Measurements from ENCODE around the gene CSAD. TPM values are rescaled to one million over a fixed set of nuclear protein-coding genes. Genes with fewer than 3 reads are reported as not detected.

Gene CSAD, protein sequence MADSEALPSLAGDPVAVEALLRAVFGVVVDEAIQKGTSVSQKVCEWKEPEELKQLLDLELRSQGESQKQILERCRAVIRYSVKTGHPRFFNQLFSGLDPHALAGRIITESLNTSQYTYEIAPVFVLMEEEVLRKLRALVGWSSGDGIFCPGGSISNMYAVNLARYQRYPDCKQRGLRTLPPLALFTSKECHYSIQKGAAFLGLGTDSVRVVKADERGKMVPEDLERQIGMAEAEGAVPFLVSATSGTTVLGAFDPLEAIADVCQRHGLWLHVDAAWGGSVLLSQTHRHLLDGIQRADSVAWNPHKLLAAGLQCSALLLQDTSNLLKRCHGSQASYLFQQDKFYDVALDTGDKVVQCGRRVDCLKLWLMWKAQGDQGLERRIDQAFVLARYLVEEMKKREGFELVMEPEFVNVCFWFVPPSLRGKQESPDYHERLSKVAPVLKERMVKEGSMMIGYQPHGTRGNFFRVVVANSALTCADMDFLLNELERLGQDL
- total RNA-seq (2022), result 12.2 and 24.0 TPM in 2 replicates
- Bru-seq, nascent RNA, result percentile 46 among the genes with signal in this experiment
- BruChase-seq, experiment 1, labeled RNA remaining after a 6-hour chase, result percentile 72 among the genes with signal in this experiment
- percentile 63 among the genes with signal in this experiment for BruChase-seq, experiment 2, labeled RNA remaining after a 2-hour chase
- long read RNA-seq, partial matches to known transcripts, result 0 of 1 reads
- long read RNA-seq, other reads (novel, unspliced or antisense), result 1 of 1 reads

DNA sequence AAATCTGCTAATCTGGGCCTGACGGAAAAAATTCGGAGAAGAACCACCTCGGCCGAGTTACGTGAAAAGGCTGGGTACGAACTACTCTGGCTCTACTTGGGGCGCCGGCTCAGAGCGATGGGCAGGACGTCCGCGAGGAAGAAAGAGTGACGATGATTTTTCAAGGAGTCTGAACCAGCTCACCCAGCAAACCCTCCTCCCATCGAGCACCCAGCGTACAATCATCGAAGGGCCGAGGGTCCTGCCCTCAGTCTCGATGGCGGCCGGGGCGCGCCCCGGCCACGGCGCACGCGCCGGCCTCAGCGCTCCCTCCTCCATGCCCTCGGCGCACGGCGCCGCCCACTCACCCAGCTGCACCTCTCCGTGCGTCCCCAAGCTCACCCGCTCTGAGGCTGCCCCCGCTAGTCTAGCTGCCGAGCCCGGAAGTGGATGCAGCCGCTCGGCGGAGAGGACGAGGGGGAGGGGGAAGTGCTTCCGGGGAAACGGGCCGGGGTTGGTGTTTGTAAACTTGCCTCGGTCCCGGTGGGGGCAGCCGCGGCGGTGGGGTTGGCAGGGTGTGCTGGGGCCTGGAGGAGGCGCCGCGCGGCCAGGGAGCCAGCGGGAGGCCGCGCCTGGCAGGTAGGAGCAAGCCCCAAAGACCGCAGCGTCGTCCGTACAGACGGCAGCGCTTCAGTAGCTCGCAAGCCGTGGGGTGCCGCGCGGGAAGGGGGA, at the start of gene CSAD, which contains the start of gene ZNF740:
TSS of gene CSAD (minus strand) at position 706 of the 711 bp plus-strand sequence. CDS start 7,455 bp downstream, outside the sequence.
TSS of gene ZNF740 (plus strand) at position 503 of the 711 bp plus-strand sequence. CDS start 1,262 bp downstream, outside the sequence.
- BruUV-seq (replicated peaks), result TSS peak; percentile 64

DNA sequence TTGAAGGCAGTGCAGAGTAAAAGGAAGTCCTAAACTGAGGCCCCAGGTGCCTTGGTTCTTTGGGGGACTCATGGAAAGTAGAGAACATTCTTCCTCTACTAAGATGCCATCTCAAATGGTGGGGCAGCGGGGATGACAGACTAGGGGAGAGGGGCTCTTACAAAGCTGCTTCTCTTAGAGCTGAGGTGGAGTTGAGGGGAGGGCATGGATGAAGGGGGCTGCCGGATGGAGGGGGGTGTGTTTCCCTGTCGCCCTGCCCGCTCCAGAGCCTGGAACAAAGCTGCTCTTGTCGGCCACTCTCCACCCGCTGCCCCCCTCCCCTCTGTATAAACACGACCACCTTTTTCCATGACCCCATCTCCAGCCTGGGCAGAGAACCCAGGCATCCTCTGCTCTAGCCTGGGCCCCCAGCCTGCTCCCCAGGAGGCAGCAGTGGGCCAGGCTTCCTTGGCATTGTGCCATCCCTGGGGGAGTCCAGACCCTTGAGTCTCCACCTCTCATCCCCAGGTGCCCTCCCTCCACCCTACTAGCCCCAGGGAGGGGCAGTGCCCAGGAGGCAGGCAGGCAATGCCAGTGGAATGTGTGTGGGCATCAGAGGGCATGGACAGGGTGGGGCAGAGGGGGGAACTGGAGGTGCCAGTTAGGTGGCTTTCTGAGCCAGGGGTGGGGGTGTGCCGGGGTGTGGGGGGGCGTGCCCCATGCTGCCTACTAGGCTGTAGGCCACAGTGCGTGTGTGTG, 49.6 kb upstream of the CSAD start:
- BruUV-seq (replicated peaks), result no TSS peak
- intact Hi-C loops (cut with micrococcal nuclease; ENCODE audit: unreplicated experiment), result no loop called here
- Mint-ChIP-seq H3K27ac (ENCODE audit: unreplicated experiment) (peak overlapping the region; percentile 78), H3K9me3 (ENCODE audit: low read depth, unreplicated experiment) (no peaks in the 10 kb centered on the region), H3K4me1 (ENCODE audit: low read depth, unreplicated experiment) (peaks cover 54% of the 10 kb centered on the region), H3K27me3 (ENCODE audit: unreplicated experiment) (no peaks in the 10 kb centered on the region), H3K4me3 (ENCODE audit: low read depth, unreplicated experiment) (peak overlapping the region; percentile 74), H3K36me3 (ENCODE audit: insufficient read depth, unreplicated experiment) (peaks cover 46% of the 10 kb centered on the region)
- TF ChIP-seq, protein P1, sequence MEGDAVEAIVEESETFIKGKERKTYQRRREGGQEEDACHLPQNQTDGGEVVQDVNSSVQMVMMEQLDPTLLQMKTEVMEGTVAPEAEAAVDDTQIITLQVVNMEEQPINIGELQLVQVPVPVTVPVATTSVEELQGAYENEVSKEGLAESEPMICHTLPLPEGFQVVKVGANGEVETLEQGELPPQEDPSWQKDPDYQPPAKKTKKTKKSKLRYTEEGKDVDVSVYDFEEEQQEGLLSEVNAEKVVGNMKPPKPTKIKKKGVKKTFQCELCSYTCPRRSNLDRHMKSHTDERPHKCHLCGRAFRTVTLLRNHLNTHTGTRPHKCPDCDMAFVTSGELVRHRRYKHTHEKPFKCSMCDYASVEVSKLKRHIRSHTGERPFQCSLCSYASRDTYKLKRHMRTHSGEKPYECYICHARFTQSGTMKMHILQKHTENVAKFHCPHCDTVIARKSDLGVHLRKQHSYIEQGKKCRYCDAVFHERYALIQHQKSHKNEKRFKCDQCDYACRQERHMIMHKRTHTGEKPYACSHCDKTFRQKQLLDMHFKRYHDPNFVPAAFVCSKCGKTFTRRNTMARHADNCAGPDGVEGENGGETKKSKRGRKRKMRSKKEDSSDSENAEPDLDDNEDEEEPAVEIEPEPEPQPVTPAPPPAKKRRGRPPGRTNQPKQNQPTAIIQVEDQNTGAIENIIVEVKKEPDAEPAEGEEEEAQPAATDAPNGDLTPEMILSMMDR (IDR thresholded peaks at IDR 0.05; ENCODE audit: unreplicated experiment), result no peak
- CTCF ChIA-PET, result interaction anchor here (0.5 kb wide), 1 partner anchor 363 kb away, joined by 5 read pairs; no protein-coding TSS in a partner anchor
- DNase-seq, result peak; percentile 84

More for the DNA sequence above, at the start of gene CSAD, which contains the start of gene ZNF740:
- peak within 1 kb of the TSS; percentile 77 for H3K27ac Mint-ChIP-seq (ENCODE audit: unreplicated experiment)
- CTCF ChIA-PET, result interaction anchor here (0.6 to 1.7 kb wide), 4 partner anchors 17 to 133 kb away, joined by 3 to 11 read pairs (median 5); no protein-coding TSS in a partner anchor
- peak within 1 kb of the TSS; percentile 85 for H3K4me3 Mint-ChIP-seq (ENCODE audit: low read depth, unreplicated experiment)
- intact Hi-C loops (cut with micrococcal nuclease; ENCODE audit: unreplicated experiment), result no loop called here
- H3K9me3 Mint-ChIP-seq (ENCODE audit: low read depth, unreplicated experiment), result no peaks in the 10 kb centered on the region
- TF ChIP-seq, protein P1 (IDR thresholded peaks at IDR 0.05; ENCODE audit: unreplicated experiment), result no peak
- H3K36me3 Mint-ChIP-seq (ENCODE audit: insufficient read depth, unreplicated experiment), result peaks cover 38% of the 10 kb centered on the region
- peaks cover 23% of the 10 kb centered on the region for H3K4me1 Mint-ChIP-seq (ENCODE audit: low read depth, unreplicated experiment)
- DNase-seq, result peak; percentile 94
- no peaks in the 10 kb centered on the region for H3K27me3 Mint-ChIP-seq (ENCODE audit: unreplicated experiment)

DNA sequence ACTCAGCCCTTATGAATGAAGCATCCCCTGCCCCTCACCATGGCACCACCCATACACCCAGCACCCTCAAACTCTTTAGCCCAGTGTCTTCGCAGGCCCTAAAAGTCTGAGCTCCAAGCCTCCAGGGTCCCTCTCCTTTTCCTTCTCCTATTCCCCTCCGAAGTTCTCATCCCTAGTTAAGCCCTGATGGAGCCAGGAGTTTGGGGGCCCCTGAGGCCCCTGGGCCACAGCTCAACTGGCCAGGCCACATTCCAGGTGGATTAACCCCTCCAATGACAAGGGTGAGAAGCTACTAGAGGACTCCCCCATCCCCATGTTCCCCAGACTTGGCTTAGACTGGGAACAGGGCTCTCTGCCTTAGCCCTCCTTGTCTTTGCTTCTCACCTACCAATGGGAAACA, 48.7 kb upstream of the CSAD start:
- TF ChIP-seq, protein P1 (IDR thresholded peaks at IDR 0.05; ENCODE audit: unreplicated experiment), result no peak
- CTCF ChIA-PET, result interaction anchor here (0.5 kb wide), 1 partner anchor 363 kb away, joined by 5 read pairs; no protein-coding TSS in a partner anchor
- intact Hi-C loops (cut with micrococcal nuclease; ENCODE audit: unreplicated experiment), result no loop called here
- no peaks in the 10 kb centered on the region for H3K27me3 Mint-ChIP-seq (ENCODE audit: unreplicated experiment)
- DNase-seq, result no peak
- H3K36me3 Mint-ChIP-seq (ENCODE audit: insufficient read depth, unreplicated experiment), result peaks cover 46% of the 10 kb centered on the region
- H3K4me3 Mint-ChIP-seq (ENCODE audit: low read depth, unreplicated experiment), result peak overlapping the region; percentile 74
- BruUV-seq (replicated peaks), result no TSS peak
- H3K9me3 Mint-ChIP-seq (ENCODE audit: low read depth, unreplicated experiment), result no peaks in the 10 kb centered on the region
- peak overlapping the region; percentile 78 for H3K27ac Mint-ChIP-seq (ENCODE audit: unreplicated experiment)
- peaks cover 62% of the 10 kb centered on the region for H3K4me1 Mint-ChIP-seq (ENCODE audit: low read depth, unreplicated experiment)
